GM18526 (cell line): ENCODE results near the gene MORC4.

Experiments
- POLR2A ChIP-seq: IDR thresholded peaks from 3 replicates; pipeline ENCODE4 v1.6.1; 2011; ENCODE audit not compliant: insufficient read length; ENCODE audit errors: extremely low read depth

MORC4 gene

DNA sequence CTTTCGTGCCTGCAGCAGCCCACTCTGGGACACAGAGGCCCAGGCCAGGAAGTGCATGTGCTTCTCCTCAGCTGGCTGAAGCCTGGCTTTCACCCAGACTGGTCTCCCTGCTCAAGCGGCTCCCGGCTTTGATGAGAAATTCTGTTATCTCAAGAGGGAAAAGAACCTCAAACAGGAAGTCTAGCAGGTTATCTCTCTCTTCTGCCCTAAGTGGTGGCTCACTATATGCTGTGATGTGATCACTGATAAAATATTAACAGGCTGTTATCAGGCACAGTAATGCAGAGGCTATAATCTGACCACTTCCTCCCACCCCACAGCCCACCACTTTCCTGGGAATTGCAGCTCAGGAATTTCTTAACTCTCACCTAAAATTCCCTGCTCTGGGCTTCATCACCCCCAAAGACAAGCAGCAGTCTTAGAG, 66.5 kb downstream of the MORC4 start:
- TF ChIP-seq POLR2A, result no peak

DNA sequence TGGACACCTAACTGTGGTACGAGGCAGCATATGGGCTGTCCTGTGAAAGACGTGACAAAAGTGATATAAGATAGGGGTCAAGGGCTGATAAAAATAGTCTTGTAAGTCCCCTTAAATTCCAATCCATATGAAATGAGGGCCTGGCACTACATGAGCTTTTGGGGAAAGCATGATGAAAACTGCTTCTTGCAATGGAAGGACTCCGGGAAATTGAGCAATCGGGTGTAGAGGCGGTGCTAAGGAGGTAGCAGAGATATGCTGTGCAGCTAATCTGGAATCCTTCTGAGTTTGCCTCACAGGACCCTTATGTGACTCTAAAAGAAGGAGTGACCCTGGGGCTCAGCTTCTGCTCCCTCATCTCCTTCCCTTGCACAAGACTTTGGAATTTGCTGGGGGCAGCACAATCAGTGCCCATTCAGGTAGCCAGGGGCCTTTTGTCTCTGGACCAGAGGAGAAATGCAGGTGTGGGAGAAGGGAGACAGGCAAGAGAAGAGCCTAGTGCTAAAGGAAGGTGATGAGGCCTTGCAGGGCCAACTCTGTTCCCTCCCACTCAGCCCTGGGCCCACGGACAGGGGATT, 67.0 kb downstream of the MORC4 start:
- no peak for TF ChIP-seq POLR2A

DNA sequence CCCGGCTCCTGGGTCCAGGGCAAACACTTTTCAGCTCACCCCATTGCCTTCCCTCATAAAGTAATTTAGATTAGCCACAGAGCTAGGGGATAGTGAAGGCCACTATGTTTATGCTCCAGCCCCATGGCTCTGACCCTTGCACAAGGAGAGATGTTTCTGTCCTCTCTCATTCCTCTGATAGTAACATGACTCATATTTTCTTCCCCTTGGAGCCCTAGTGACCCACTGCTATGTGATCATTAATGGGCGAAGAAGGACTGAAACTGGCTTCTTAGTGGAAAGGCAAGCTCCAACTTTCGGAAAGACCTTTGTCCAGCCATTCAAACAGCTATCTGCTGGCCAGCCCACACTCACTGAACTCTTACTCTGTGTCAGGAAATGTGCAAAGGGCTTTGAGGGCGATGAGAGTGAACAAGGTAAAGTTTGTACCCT, 67.5 kb downstream of the MORC4 start:
- no peak for TF ChIP-seq POLR2A

DNA sequence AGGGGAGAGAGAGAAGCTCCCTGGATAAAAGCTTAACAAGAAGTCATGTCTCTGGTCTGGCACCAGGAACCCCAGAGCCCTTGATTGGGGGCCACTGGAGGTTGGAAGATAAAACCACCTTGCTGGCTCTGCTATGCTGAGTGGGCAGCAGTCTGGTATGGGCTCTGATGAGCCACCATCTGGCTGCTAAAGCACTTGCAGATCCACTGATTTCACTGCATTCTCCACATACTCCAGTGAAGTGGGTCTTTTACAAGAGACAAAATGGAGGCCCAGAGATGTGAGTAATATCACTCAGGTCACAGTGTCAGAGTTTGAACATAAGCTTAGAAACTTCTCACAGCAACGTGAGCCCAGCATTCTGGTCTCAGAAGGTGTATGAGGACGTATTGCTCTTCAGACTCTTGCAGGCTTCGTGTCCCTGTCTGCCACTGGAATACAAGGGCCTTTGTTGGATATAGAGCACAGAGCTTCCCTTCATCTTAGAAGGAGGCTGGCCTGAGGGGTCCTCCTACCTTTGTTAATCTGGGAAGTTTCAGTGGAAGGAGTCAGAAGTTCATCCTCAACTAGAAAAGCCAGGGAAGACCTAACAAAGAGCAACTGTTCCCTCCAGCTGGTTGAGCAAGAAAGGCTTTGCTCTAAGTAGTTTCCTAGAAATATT, 68.1 kb downstream of the MORC4 start:
- no peak for TF ChIP-seq POLR2A

DNA sequence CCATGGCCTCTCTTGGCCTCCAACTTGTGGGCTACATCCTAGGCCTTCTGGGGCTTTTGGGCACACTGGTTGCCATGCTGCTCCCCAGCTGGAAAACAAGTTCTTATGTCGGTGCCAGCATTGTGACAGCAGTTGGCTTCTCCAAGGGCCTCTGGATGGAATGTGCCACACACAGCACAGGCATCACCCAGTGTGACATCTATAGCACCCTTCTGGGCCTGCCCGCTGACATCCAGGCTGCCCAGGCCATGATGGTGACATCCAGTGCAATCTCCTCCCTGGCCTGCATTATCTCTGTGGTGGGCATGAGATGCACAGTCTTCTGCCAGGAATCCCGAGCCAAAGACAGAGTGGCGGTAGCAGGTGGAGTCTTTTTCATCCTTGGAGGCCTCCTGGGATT, 71.8 kb downstream of the MORC4 start:
- no peak for TF ChIP-seq POLR2A

DNA sequence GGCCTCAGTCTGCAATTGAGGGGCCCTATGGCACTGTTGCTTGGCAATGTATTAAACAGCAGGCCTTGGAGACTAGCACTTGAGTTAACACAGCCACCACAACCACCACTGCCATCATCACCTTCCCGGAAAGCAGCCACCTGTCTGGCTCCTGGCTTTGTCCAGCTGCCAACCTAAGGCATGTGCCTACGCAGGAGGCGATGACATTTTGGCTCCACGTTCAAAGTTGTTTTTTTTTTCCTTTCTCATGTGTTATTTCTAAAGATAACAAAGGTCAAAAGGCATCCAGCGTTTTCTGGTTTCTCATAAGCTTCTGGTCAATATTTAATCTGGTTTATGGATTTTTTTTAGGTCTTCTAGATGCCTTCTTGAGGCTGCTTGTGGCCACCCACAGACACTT, 72.3 kb downstream of the MORC4 start:
- no peak for TF ChIP-seq POLR2A

DNA sequence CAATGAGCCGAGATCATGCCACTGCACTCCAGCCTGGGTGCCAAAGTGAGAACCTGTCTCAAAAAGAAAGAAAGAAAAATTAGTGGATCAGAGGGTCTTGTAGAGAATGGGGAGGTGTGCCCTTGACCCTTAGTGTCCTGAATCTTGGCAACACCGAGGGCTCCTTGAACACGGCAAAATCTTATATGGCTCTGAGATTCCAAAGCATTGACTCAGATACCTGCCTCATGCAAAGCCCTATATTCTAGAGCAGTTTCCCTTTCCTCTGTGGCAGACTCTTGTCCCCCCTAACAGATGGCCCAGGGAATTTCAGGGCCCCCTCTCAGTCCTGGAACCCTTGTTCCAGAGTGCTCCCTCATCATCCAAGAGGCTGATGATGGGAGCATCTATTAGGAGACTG, 73.0 kb downstream of the MORC4 start:
- no peak for TF ChIP-seq POLR2A

DNA sequence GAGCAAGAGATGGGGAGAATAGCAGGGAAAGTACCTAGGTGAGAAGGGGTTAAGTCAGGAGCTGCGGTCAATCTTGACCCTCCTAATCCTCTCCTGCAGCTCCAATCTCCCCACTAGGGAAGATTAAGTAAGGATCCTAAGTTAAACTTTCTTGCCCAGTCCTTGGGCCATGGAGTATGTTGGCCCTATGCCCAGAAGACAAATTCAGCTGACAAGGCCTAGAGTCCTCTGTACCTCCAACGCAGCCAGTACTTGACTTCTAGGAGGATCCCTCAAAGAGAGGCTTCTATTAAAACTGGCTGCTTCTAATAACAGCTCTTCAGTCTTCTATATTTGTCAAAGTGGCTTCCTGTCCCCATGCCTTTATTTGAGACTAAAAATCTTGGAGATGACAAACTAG, 78.4 kb downstream of the MORC4 start:
- TF ChIP-seq POLR2A, result no peak

DNA sequence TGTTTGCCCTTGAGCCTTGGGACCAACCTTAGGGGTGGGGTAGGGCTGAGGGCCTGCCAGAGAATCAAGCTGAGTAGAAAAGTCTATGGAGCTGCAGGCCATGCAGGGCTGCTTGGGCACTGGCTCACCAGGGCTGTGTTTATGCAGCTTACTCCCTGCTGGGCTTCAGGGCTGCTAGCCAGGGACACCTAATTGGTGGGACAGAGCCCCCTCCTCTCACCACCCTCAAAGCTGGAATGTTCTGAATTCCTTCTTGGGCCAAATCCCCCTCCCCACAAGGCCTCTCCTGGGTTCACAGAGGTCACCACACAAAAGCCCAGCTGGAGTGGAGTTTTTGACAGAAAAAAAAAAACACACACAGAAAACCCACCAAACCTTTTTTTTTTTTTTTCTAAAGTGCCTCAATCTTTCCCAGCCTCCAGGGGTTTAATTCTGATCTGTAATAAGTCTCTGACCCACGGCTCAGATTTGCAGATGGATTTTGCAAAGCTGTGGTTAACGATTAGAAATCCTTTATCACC, 80.0 kb downstream of the MORC4 start, which contains the start of gene CLDN2:
Gene CLDN2, plus strand, starts transcription at position 471 of the 521 bp plus-strand sequence. CDS start 7,827 bp downstream, outside the sequence.
- no peak for TF ChIP-seq POLR2A

DNA sequence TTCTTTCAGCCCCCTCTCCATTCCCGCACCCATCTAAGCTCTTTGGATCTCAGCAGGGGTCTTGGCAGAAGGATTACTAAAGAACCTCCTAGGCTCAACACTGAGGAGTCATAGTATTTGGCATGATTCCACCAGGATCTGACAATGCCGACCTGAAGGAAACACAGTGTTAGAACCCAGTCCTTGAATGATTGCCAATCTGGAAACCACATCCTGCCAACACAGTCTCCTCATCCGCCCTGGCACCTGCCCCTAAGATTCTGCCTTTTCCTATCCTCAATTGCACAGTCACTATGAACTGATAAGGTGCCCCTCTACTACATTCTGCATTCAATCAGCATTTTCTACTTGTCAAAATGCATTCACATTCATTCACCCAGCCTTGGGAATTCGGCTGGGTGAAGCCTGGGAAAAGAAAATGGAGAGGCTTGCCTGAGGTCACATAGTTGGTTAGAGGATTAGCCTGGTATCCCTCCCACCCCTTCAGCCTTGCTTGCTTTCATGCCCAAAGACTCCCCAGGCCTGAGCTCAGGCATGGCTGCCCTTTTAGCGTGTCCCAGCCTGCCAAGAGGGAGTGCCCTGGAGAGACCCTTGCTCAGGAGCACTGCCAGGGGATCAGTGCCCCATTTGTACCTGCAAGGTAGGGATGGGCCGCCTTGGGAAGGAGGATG, 82.0 kb downstream of the MORC4 start:
- TF ChIP-seq POLR2A, result no peak

DNA sequence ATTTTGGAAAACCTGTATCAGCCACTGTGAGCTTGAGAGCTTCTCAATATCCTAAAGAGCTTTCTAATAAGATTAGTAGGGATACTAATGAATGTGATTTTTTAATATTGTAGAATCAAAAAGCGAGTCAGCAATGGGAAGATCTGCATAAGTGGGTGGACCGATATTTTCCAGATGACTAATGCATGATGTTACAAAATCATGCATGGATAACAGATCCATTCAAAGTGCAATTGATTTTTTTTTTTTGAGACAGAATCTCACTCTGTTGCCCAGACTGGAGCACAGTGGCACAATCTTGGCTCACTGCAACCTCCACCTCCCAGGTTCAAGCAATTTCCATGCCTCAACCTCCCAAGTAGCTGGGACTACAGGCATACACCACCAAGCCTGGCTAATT, 87.1 kb downstream of the MORC4 start:
- TF ChIP-seq POLR2A, result no peak

DNA sequence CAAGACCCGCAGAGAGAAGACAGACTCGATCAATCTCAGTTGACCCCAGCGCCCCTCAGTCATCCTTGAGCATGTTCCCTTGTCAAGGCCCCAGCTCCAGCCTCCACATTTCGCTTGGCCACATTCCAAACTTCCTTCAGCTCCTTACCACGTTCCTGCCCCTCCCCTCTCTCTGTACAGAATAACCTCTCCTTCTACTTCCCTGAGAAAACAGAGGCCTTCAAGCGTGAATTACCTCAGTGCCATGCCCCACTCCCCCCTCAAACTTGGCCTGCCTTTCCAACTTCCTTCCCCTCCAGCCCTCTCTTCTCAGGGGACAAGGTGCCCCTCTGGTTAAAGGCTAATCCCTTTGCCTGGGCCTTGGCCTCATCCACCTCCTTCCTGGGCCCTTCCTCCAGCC, 93.7 kb downstream of the MORC4 start:
- no peak for TF ChIP-seq POLR2A

DNA sequence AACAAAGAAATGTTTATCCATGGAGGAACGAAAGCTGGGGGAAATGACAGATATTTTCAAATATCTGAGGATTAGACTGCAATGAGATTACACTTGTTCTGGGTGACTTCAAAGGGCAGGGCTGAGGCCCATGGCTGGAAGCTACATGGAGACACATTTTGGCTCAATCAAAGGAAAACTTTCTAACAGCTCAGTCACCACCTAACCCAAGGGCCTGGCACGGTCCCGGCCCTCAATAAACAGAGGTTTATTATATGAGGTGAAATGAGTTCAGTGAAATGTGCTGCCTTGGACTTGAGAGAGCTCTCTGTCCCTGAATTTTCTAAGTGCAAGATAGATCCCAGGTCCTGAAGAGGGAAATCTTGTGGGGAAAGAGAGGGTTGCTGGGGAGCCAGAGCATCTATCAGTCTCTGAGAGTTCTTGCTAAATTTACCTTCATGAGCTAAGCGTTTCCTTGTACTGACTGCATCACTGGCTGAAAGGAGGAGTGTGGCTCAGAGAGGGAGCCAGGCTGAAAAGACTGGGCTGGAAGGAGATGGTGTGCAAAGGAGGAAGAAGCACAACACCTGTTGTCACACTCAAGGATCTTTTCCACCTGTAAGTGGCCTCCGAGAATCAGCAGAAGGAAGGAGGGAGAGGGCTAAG, 94.8 kb downstream of the MORC4 start:
- no peak for TF ChIP-seq POLR2A

DNA sequence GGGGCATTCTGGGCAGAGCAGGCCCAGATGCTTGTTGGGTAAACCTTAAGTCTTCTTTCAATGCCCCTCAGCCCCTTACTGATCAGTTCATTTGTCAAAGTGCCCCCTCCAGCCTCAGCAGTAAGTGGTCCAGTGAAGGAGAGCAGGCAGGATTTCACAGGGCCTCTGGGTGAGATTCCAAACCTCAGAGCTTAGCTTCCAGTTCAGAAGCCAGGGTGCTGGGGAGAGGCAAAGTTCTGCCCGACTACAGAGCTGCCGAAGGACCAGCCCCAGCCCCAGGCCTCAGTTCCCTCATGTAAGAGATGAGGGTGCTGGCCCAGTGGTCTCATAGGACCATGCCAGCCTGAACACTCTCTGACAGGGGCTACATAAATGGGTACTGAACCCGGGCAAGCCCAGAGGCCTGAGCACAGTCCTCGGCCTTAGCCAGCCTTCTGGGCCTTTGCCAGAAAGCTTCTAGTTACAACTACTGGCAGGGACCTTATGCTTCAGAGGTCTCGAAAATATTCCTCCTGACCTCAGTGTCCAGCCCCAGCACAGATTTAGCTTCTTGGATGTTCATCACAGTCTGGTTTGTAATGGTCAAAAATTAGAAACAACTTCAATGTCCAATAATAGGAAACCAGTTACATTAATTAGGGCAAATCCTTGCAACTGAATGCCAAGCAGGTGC, 96.0 kb downstream of the MORC4 start:
- no peak for TF ChIP-seq POLR2A

DNA sequence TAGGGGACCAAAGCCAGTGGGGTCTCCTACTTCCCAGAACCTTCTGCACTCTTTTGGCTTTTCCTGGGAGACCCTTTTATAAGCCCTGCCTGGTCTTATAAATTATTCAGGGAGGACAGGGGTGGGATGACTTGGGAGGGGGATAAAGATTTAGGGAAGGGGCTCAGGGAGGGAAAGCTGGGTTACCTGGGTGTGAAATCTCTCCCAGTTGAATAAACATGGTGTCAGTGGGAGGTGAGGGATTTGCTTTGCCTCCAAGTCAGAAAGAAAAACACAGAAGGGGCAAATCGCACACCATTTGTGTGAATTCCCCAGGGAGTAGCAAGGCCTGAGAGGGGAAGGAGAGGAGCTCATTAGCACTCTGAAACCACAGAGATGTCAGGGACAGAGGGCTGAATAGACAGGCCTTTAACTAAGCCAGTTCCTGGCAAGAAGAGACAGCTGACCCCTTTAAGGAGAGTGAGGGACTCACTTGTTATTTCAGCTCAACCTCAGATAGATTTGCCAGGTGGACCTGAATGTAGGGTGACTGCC, 96.7 kb downstream of the MORC4 start, which contains the start of gene RIPPLY1:
Gene RIPPLY1, minus strand, starts transcription at position 51 of the 534 bp plus-strand sequence. CDS start 54 bp downstream, outside the sequence.
- TF ChIP-seq POLR2A, result no peak
